H1 (cell line): ENCODE measurements around the gene MAK. TPM values are rescaled to one million over a fixed set of nuclear protein-coding genes. Genes with fewer than 3 reads are reported as not detected.

Experiments used
- CTCF ChIA-PET: fragments of 300-600 bp; sonication (Branson Sonifier 250); formaldehyde crosslinking; loops from one replicate; lab custom pipeline; 2021; ENCODE audit not compliant: partially characterized antibody; lab: Charles Lee
- POLR2A ChIA-PET: fragments of 300-600 bp; sonication (Branson Sonifier 250); formaldehyde crosslinking; loops from one replicate; lab custom pipeline; 2021; ENCODE audit warnings: inconsistent platforms; ENCODE audit not compliant: partially characterized antibody; lab: Charles Lee
- DNase-seq, 2 experiments: peaks; one replicate each; pipeline versions ENCODE4 v3.0.0 to v3.0.0-alpha.2; 2010 to 2022; ENCODE audit warnings: low spot score in 2 of 2, low read depth in 1 of 2, mixed read lengths in 1 of 2
- FAIRE-seq: peaks from 2 replicates; lab custom pipeline; 2011; peaks lifted over from hg19 to GRCh38; lab: Jason Lieb, UNC
- H2AFZ ChIP-seq: 2 replicates; pipeline ENCODE4 v1.8.1; 2012; ENCODE audit warnings: low read length, inconsistent platforms
- H2AK5ac ChIP-seq: 2 replicates; pipeline ENCODE4 v1.6.1; 2013; ENCODE audit warnings: low read depth, low read length
- H2BK120ac ChIP-seq: replicated peaks from 2 replicates; pipeline ENCODE3; 2013; ENCODE audit warnings: low read depth, low read length, inconsistent platforms
- H2BK12ac ChIP-seq: 2 replicates; pipeline ENCODE4 v1.6.1; 2013; ENCODE audit warnings: low read depth, low read length
- H2BK15ac ChIP-seq: 2 replicates; pipeline ENCODE4 v1.6.1; 2013; ENCODE audit warnings: low read length
- H2BK20ac ChIP-seq: 2 replicates; pipeline ENCODE4 v1.6.1; 2013; ENCODE audit warnings: low read length
- H2BK5ac ChIP-seq: 2 replicates; pipeline ENCODE4 v1.6.1; 2013; ENCODE audit warnings: low read depth, low read length
- H3K14ac ChIP-seq: 2 replicates; pipeline ENCODE4 v1.6.1; 2013; ENCODE audit warnings: inconsistent platforms; ENCODE audit not compliant: insufficient read length
- H3K18ac ChIP-seq: 2 replicates; pipeline ENCODE4 v1.6.1; 2013; ENCODE audit warnings: low read length; ENCODE audit errors: extremely low read depth
- H3K23ac ChIP-seq: 2 replicates; pipeline ENCODE4 v1.6.1; 2013; ENCODE audit warnings: inconsistent platforms; ENCODE audit not compliant: insufficient read length
- H3K23me2 ChIP-seq: 2 replicates; pipeline ENCODE4 v1.6.1; 2013; ENCODE audit warnings: low read depth, low read length
- H3K27ac ChIP-seq: 2 replicates; pipeline ENCODE4 v1.6.1; 2011; ENCODE audit warnings: low read depth, low read length, inconsistent platforms
- H3K27me3 ChIP-seq, 4 experiments: replicated peaks in 1 of 4; 1 replicate in 1 of 4; 2 replicates in 3 of 4; pipeline versions ENCODE4 v1.6.1 to v1.8.1; 2011 to 2013; ENCODE audit warnings: low read length in 3 of 4, mild to moderate bottlenecking in 3 of 4, inconsistent platforms in 2 of 4, mixed read lengths in 2 of 4, moderate library complexity in 1 of 4; ENCODE audit not compliant: control insufficient read depth in 3 of 4, insufficient read depth in 3 of 4; ENCODE audit errors: extremely low read depth in 1 of 4
- H3K36me3 ChIP-seq, 4 experiments: 2 replicates each; pipeline versions ENCODE4 v1.6.1 to v1.8.1; 2011 to 2013; ENCODE audit warnings: mild to moderate bottlenecking in 4 of 4, low read length in 3 of 4, moderate library complexity in 2 of 4, control low read depth in 1 of 4, inconsistent platforms in 1 of 4; ENCODE audit not compliant: insufficient read depth in 4 of 4, control insufficient read depth in 2 of 4
- H3K4ac ChIP-seq: replicated peaks from 2 replicates; pipeline ENCODE3; 2013; ENCODE audit warnings: low read length, low read depth, mixed read lengths, inconsistent platforms; ENCODE audit not compliant: insufficient read length
- H3K4me1 ChIP-seq, 4 experiments: replicated peaks in 1 of 4; 1 replicate in 1 of 4; 2 replicates in 3 of 4; pipeline versions ENCODE4 v1.6.1 to v1.8.1; 2011 to 2013; ENCODE audit warnings: low read length in 3 of 4, inconsistent platforms in 2 of 4, mixed read lengths in 1 of 4; ENCODE audit not compliant: insufficient read depth in 4 of 4, control insufficient read depth in 3 of 4
- H3K4me2 ChIP-seq, 2 experiments: 2 replicates each; pipeline versions ENCODE4 v1.6.1 to v1.8.1; 2011 to 2013; ENCODE audit warnings: low read depth in 2 of 2, low read length in 2 of 2, control low read depth in 1 of 2, inconsistent platforms in 1 of 2, mild to moderate bottlenecking in 1 of 2; ENCODE audit not compliant: insufficient read depth in 1 of 2
- H3K4me3 ChIP-seq, 4 experiments: fragments of 200-600, 300-600 bp in 1 of 4; sonication (generic), shearing (Covaris generic), sonication (Bioruptor Twin) in 1 of 4; 2 replicates each; pipeline versions ENCODE4 v1.5.1 to v1.8.1; 2011 to 2016; ENCODE audit warnings: low read length in 4 of 4, low read depth in 3 of 4, control low read depth in 2 of 4, inconsistent platforms in 2 of 4, mild to moderate bottlenecking in 2 of 4, mixed read lengths in 1 of 4, moderate library complexity in 1 of 4; ENCODE audit not compliant: insufficient read depth in 2 of 4; ENCODE audit errors: extremely low read depth in 1 of 4
- H3K56ac ChIP-seq: replicated peaks from 2 replicates; pipeline ENCODE3; 2013; ENCODE audit warnings: low read depth, mild to moderate bottlenecking, mixed read lengths, low read length, inconsistent platforms; ENCODE audit not compliant: insufficient read length
- H3K79me1 ChIP-seq: 2 replicates; pipeline ENCODE4 v1.6.1; 2013; ENCODE audit warnings: low read depth, low read length, control low read depth
- H3K79me2 ChIP-seq, 2 experiments: 2 replicates each; pipeline versions ENCODE4 v1.6.1 to v1.8.1; 2012 to 2013; ENCODE audit warnings: low read length in 2 of 2, mild to moderate bottlenecking in 2 of 2, inconsistent platforms in 1 of 2; ENCODE audit not compliant: insufficient read depth in 2 of 2, control insufficient read depth in 1 of 2
- H3K9ac ChIP-seq, 4 experiments: replicated peaks in 1 of 4; 1 replicate in 1 of 4; 2 replicates in 3 of 4; pipeline versions ENCODE4 v1.6.1 to v1.8.1; 2011 to 2013; ENCODE audit warnings: low read depth in 3 of 4, low read length in 3 of 4, control low read depth in 2 of 4, mild to moderate bottlenecking in 2 of 4, moderate library complexity in 2 of 4, inconsistent platforms in 1 of 4; ENCODE audit errors: extremely low read depth in 1 of 4
- H3K9me3 ChIP-seq, 2 experiments: 2 replicates each; pipeline versions ENCODE4 v1.6.1 to v1.8.1; 2012 to 2013; ENCODE audit warnings: mild to moderate bottlenecking in 2 of 2, moderate library complexity in 2 of 2, control low read depth in 1 of 2, inconsistent platforms in 1 of 2, low read depth in 1 of 2, low read length in 1 of 2, mixed read lengths in 1 of 2; ENCODE audit not compliant: insufficient read depth in 2 of 2
- H4K20me1 ChIP-seq, 2 experiments: replicated peaks in 1 of 2; 2 replicates each; pipeline versions ENCODE3 to v1.8.1; 2011 to 2013; ENCODE audit warnings: inconsistent platforms in 2 of 2, low read length in 2 of 2, mild to moderate bottlenecking in 1 of 2; ENCODE audit not compliant: insufficient read depth in 2 of 2, control insufficient read depth in 1 of 2
- H4K5ac ChIP-seq: 2 replicates; pipeline ENCODE4 v1.6.1; 2013; ENCODE audit warnings: low read length, low read depth, mixed read lengths, inconsistent platforms; ENCODE audit not compliant: insufficient read length
- H4K8ac ChIP-seq: 2 replicates; pipeline ENCODE4 v1.8.0; 2013; ENCODE audit warnings: mild to moderate bottlenecking, moderate library complexity, low read length, inconsistent platforms; ENCODE audit not compliant: insufficient read depth; ENCODE audit errors: extremely low read depth
- H4K91ac ChIP-seq: replicated peaks from 2 replicates; pipeline ENCODE3; 2013; ENCODE audit warnings: low read length, mixed read lengths, inconsistent platforms; ENCODE audit not compliant: insufficient read length
- ASH2L ChIP-seq: fragments of 200-600, 300-600 bp; sonication (generic); IDR thresholded peaks from one replicate; pipeline ENCODE4 v1.7.1; 2017; ENCODE audit warnings: low read length
- BCL11A ChIP-seq, 2 experiments: IDR thresholded peaks; one replicate each; pipeline ENCODE4 v1.6.1; 2011; ENCODE audit warnings: low read depth in 2 of 2, low read length in 2 of 2, mild to moderate bottlenecking in 2 of 2
- CHD1 ChIP-seq: IDR thresholded peaks from 2 replicates; pipeline ENCODE4 v1.6.1; 2012; ENCODE audit warnings: low read depth, low read length, improper control_type of control experiment
- EP300 ChIP-seq, 2 experiments: IDR thresholded peaks; 1 replicate in 1 of 2; 2 replicates in 1 of 2; pipeline ENCODE4 v1.6.1; 2011 to 2012; ENCODE audit warnings: low read depth in 2 of 2, low read length in 2 of 2, mild to moderate bottlenecking in 2 of 2, borderline replicate concordance in 1 of 2, inconsistent platforms in 1 of 2, moderate library complexity in 1 of 2
- EZH2 ChIP-seq: fragments of 200-600 bp; sonication (generic); IDR thresholded peaks from 2 replicates; pipeline ENCODE4 v1.7.1; 2012; ENCODE audit warnings: low read depth, mild to moderate bottlenecking, moderate library complexity, low read length, inconsistent platforms; ENCODE audit not compliant: severe bottlenecking
- JUN ChIP-seq: IDR thresholded peaks from 2 replicates; pipeline ENCODE4 v1.6.1; 2011; ENCODE audit warnings: low read depth, mild to moderate bottlenecking, improper control_type of control experiment, low read length
- NANOG ChIP-seq: IDR thresholded peaks from 2 replicates; pipeline ENCODE4 v1.6.1; 2011; ENCODE audit warnings: low read length, low read depth, mild to moderate bottlenecking, inconsistent platforms; ENCODE audit not compliant: insufficient read depth, poor library complexity, severe bottlenecking
- POLR2A ChIP-seq, 2 experiments: IDR thresholded peaks; 1 replicate in 1 of 2; 2 replicates in 1 of 2; pipeline ENCODE4 v1.6.1; 2011; ENCODE audit warnings: low read depth in 2 of 2, low read length in 2 of 2, mild to moderate bottlenecking in 2 of 2; ENCODE audit errors: control extremely low read depth in 1 of 2
- RNF2 ChIP-seq: fragments of 200-900, 300-1000 bp; sonication (generic); IDR thresholded peaks from 2 replicates; pipeline ENCODE4 v1.7.1; 2016; ENCODE audit warnings: borderline replicate concordance, low read depth, mild to moderate bottlenecking, antibody characterized with exemption, low read length; ENCODE audit not compliant: poor library complexity, severe bottlenecking; ENCODE audit errors: missing control alignments
- SAP30 ChIP-seq: fragments of 300-600 bp; sonication (generic); IDR thresholded peaks from 2 replicates; pipeline ENCODE4 v1.7.1; 2012; ENCODE audit warnings: low read length, moderate library complexity, mild to moderate bottlenecking, inconsistent platforms; ENCODE audit not compliant: insufficient read depth, insufficient replicate concordance
- SIN3A ChIP-seq, 2 experiments: IDR thresholded peaks in 1 of 2; conservative IDR thresholded peaks in 1 of 2; 2 replicates each; pipeline ENCODE4 v1.6.1; 2011 to 2012; ENCODE audit warnings: low read length in 2 of 2, improper control_type of control experiment in 1 of 2, low read depth in 1 of 2, mild to moderate bottlenecking in 1 of 2
- SIX5 ChIP-seq: IDR thresholded peaks from 2 replicates; pipeline ENCODE4 v1.6.1; 2011; ENCODE audit warnings: mild to moderate bottlenecking, low read depth, low read length
- SP1 ChIP-seq: IDR thresholded peaks from 2 replicates; pipeline ENCODE4 v1.6.1; 2011; ENCODE audit warnings: low read depth, low read length
- SRF ChIP-seq: IDR thresholded peaks from 2 replicates; pipeline ENCODE4 v1.6.1; 2011; ENCODE audit warnings: mild to moderate bottlenecking, low read depth, low read length, moderate library complexity
- WGBS, 2 experiments: shearing (Covaris generic) in 1 of 2; methylation state at CpG; one replicate each; pipeline versions ENCODE4 v1.1.6 to v1.1.7; 2013 to 2015; ENCODE audit warnings: low lambda C conversion rate in 2 of 2, mixed read lengths in 2 of 2, inconsistent platforms in 1 of 2, low coverage in 1 of 2, missing lambda C conversion rate in 1 of 2; ENCODE audit not compliant: insufficient replicate concordance in 2 of 2, insufficient coverage in 1 of 2, insufficient read length in 1 of 2; ENCODE audit errors: extremely low coverage in 1 of 2, missing lambda C conversion rate in 1 of 2; 5-methylcytosine and 5-hydroxymethylcytosine counted together
- polyA plus RNA-seq, 7 experiments: library from polyadenylated mRNA; depleted of rRNA in 3 of 7; stranded (reverse) in 5 of 7; unstranded in 2 of 7; fragments of >200 nt in 5 of 7; fragments of 200-250 nt in 2 of 7; gene quantifications; 1 replicate in 5 of 7; 2 replicates in 1 of 7; 4 replicates in 1 of 7; pipeline versions ENCODE4 v1.2.1 to v1.2.3, GENCODE V29; 2011 to 2013; ENCODE audit warnings: missing spikeins in 2 of 7, mixed read lengths in 2 of 7
- total RNA-seq: library from RNA; stranded (reverse); fragmentation: NEBNext Ultra II Directional; extraction: Animal tissue kit (Norgen Biotek cat#: 25700); gene quantifications from 2 replicates; pipeline ENCODE4 v1.2.1, GENCODE V29; 2021

The MAK gene
- total and polyA plus RNA-seq, 2 of the 8 experiments (the other 6 are each of a cell fraction or from before 2014, with no cell fraction given), result 0.08 to 0.37 TPM

- H3K23me2 ChIP-seq, result no peaks in the 10 kb centered on the region
- no peak for FAIRE-seq
- no peak overlapping the region for H3K18ac ChIP-seq
- ChIA-PET CTCF (interaction anchor here (0.6 to 1.3 kb wide), 6 partner anchors 9 to 632 kb away, joined by 3 to 4 read pairs (median 3); partner anchors contain the start of gene SYCP2L), POLR2A (interaction anchor here (0.6 kb wide), 1 partner anchor 145 kb away, joined by 4 read pairs; no protein-coding TSS in a partner anchor)
- TF ChIP-seq SIX5, result no peak
- no peak for TF ChIP-seq JUN
- no peak for TF ChIP-seq EZH2
- no peak for TF ChIP-seq RNF2
- TF ChIP-seq SAP30, result no peak
- no peak for TF ChIP-seq SIN3A (conservative IDR thresholded peaks at IDR 0.05 in 1 of 2, IDR thresholded peaks at IDR 0.05 in 1 of 2; ENCODE audit: low read depth in 1 of 2, low read length in 2 of 2)
- no peak for TF ChIP-seq NANOG
- no peak for TF ChIP-seq ASH2L
- no peak for TF ChIP-seq CHD1
- TF ChIP-seq POLR2A (IDR thresholded peaks at IDR 0.05; ENCODE audit: control extremely low read depth in 1 of 2, low read depth in 2 of 2, low read length in 2 of 2), result no peak
- TF ChIP-seq EP300 (IDR thresholded peaks at IDR 0.05; ENCODE audit: borderline replicate concordance in 1 of 2, low read depth in 2 of 2, low read length in 2 of 2), result no peak
- no peak for TF ChIP-seq BCL11A (IDR thresholded peaks at IDR 0.05; ENCODE audit: low read depth in 2 of 2, low read length in 2 of 2)
- TF ChIP-seq SRF, result no peak
- TF ChIP-seq SP1, result no peak
- H3K4me1 ChIP-seq, result no peaks in the 10 kb centered on the region; a peak in 1 of 7 replicates
- H4K91ac ChIP-seq, result no peak overlapping the region
- DNase-seq, result no peak
- no peak overlapping the region for H3K4me2 ChIP-seq
- H4K8ac ChIP-seq, result no peak overlapping the region
- H3K14ac ChIP-seq, result no peak overlapping the region
- H2BK120ac ChIP-seq, result no peak overlapping the region
- no peak overlapping the region for H3K4ac ChIP-seq
- H3K27me3 ChIP-seq, result no peaks in the 10 kb centered on the region
- H3K4me3 ChIP-seq, result no peak overlapping the region
- no peak overlapping the region for H3K23ac ChIP-seq
- no peak overlapping the region for H2BK5ac ChIP-seq
- H3K36me3 ChIP-seq, result no peaks in the 10 kb centered on the region
- no peaks in the 10 kb centered on the region for H3K79me1 ChIP-seq
- 86% methylated on average over 2 of the region's 2 CpGs; no CpG with 5 or more reads in 1 of the 2 experiments for WGBS, 2 experiments
- H3K79me2 ChIP-seq, result no peaks in the 10 kb centered on the region
- peaks cover 0 to 3% of the 10 kb centered on the region in 2 experiments; a peak in 1 of 4 replicates for H3K9me3 ChIP-seq
- no peaks in the 10 kb centered on the region for H4K20me1 ChIP-seq
- no peak overlapping the region for H4K5ac ChIP-seq
- no peak overlapping the region for H2AFZ ChIP-seq
- H3K56ac ChIP-seq, result no peak overlapping the region
- H3K27ac ChIP-seq, result no peak overlapping the region
- no peak overlapping the region for H2BK20ac ChIP-seq
- H3K9ac ChIP-seq, result no peak overlapping the region
- no peak overlapping the region for H2BK15ac ChIP-seq
- no peak overlapping the region for H2AK5ac ChIP-seq
- H2BK12ac ChIP-seq, result no peak overlapping the region
These were observed 18.9 kb upstream of the MAK start for GRCh38 chr6:10857259-10857658.
